Adipose tissue (tissue), 3 donors: Measurements from ENCODE around the gene MCM3. TPM values are rescaled to one million over a fixed set of nuclear protein-coding genes. Genes with fewer than 3 reads are reported as not detected.

ENCODE experiments used
- H3K27ac ChIP-seq: one replicate; pipeline ENCODE4 v1.5.1; 2013; ENCODE audit warnings: low read depth, low read length
- WGBS, 3 donors: extraction: QIAGEN DNeasy Blood & Tissue Kit; methylation state at CpG; one replicate each; pipeline ENCODE4 v1.1.7; 2013; 5-methylcytosine and 5-hydroxymethylcytosine counted together
- polyA plus RNA-seq, 3 donors: library from polyadenylated mRNA; stranded (reverse); fragments of 200-250 nt; gene quantifications; one replicate each; pipeline ENCODE4 v1.2.3, GENCODE V29; 2013
- donor health status: healthy with polysubstance abuse.
- donor health status: Bipolar disorder and iron deficiency.
- donor health status: healthy.

MCM3 gene
- polyA plus RNA-seq, 3 donors, result 12.8 to 22.6 (median 20.7) TPM

DNA sequence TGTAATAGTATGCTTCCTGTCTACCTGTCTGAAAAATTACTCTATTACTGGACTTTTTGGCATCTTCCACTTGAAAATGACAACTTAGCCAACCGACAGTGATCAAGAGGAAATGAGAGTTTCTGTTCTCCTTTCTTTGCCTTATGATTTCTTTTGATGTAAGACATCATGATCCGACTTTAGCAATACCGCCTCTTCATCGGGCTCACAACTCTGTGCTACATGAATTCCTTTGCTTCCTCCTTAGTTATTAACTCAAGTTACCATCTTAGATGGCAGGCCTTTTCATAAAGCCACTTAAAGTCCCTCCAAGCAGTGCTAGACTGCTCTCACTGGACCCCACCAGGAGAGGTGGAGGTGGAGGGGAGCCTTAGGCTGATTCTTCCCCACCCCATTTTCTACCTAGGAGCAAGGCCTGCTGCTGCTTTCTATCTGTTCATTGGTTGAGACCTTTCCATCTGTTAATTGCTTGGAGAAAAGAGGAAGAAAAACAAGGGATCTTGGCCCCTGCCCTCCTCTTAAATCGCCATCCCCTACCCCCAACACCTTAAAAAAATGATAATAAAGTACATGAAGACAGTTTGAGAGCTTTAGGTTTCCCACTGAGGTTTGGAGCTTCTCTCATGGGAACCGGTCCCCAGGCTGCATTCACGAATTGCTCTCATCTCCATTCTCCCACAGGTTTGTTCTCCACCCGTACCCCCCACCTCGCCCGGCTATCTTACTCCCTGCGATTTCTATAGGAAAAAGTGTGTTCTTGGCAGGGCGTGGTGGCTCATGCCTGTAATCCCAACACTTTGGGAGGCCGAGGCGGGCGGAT is 21.6 kb upstream of the MCM3 start:
- H3K27ac ChIP-seq, result no peak overlapping the region
- 83 to 91% (median 87%) methylated on average over 15 of the region's 15 CpGs for WGBS, 3 donors

DNA sequence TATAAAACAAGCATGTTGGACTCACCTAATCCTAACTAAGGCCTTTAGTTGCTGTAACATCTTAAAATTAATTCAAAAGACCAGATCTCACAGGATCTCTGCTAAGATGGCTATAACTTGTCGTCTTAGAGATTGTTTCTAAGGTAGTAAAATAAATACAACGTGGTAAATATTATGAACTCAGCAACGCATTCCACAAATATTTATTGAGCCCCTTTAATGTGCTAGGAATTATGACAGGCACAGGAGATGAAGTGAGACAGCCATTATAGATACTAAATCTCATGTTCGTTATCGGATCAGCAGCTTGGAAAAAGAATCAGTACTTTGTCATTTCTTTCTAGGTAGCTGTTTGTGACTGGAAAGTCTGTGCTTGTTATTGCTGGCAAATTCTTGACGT is 20.9 kb upstream of the MCM3 start:
- WGBS, 3 donors, result 47 to 61% (median 51%) methylated on average over 6 of the region's 6 CpGs
- no peak overlapping the region for H3K27ac ChIP-seq

DNA sequence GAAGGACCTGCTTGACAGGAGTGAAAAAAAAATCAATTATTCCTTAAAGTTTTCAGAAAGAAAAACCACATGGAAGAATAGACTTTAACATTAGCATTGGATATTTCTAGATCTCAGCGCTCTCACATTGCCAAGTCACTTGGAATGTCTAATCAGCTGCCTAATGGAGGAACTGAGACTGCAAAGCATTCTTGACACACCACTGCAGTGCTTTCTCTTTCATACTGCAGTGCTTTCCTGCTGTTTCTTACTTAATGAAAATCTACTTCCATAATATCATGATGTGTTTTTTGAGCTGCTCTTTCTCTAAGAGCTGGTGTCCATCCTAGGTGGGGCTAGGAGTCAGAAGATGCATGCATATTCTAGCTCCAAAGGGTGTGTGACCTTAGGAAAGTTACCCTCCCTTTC is 20.4 kb upstream of the MCM3 start:
- no peak overlapping the region for H3K27ac ChIP-seq
- 42 to 45% (median 43%) methylated on average over 1 of the region's 1 CpG for WGBS, 3 donors

DNA sequence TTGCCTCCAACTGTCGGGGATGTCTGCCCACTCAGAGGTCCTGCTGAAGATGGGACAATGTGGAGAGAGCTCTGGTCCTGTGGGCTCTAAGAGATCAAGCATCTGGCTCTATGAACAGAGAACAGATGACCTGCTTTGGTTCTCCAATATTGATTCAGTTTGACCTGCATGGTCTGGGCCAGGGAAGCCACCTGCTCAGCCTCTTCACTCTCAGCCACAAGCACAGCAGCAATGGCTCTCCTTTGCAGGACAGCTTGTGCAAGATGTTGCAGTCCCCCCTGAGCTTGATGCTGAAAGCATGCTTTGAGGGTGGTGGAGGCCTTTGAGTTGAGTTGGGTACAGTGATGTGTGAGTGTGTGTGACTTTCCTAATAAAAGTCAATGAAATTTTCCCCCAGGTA is 18.6 kb upstream of the MCM3 start:
- H3K27ac ChIP-seq, result no peak overlapping the region
- whole genome bisulfite sequencing, 3 donors, result 89 to 100% (median 100%) methylated on average over 1 of the region's 1 CpG

DNA sequence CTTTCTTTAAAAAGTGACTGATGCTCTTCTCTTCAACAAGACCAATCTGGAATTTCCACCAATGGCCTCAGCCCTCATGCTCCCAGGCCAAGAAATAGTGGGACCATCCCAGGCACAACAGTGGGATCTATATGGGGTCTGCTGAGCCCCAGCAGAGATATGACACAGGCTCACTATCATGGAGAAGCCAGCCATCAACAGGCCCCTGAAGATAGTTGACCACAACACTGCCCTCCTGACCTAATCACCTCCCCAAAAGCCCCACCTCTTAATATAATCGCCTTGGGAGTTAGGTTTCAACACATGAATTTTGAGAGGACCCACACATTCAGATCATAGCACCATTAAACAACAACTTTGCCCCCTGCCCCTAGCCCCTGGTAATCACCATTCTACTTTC is 16.8 kb upstream of the MCM3 start:
- WGBS, 3 donors, result 81 to 91% (median 87%) methylated on average over 1 of the region's 1 CpG
- no peak overlapping the region for H3K27ac ChIP-seq

DNA sequence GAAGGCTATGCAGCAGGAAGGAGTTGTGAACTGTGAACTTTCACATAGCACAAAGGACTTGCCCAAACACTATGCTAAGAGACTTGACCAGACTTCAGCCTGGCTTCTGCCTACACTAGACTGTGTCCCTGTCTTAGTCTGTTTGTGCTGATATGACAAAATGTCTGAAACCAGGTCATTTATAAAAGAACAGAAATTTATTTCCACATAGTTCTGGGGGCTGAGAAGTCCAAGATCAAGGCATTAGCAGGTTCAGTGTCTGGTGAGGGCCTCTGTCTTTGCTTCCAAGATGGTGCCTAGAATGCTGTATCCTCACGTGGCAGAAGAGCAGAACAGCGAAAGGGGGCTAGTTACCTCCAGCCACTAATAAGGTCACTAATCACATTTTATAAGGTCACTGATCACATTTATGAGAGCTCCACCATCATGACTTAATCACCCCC is 16.0 kb upstream of the MCM3 start:
- no peak overlapping the region for H3K27ac ChIP-seq
- 94 to 98% (median 95%) methylated on average over 2 of the region's 2 CpGs for WGBS, 3 donors

DNA sequence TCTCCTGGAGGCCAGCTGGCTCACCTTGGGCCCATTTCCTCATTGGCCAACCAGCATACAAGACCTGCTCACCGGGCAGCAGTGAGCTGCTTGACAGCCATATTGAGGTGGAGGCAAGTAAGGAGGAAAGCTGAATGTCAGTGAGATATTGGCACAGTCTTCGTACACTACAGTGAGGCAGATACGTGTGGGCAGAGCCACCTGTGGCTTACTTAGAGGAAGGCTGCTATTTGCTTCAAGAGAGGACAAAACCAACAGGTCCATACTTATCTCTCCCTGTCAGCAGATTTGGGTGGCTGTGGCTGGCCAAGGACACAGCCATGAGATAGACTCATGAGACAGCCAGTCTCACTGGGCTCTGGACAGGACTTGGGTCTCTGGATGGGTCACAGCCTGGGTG is 15.1 kb upstream of the MCM3 start:
- no peak overlapping the region for H3K27ac ChIP-seq
- 75 to 94% (median 93%) methylated on average over 3 of the region's 3 CpGs for WGBS, 3 donors

DNA sequence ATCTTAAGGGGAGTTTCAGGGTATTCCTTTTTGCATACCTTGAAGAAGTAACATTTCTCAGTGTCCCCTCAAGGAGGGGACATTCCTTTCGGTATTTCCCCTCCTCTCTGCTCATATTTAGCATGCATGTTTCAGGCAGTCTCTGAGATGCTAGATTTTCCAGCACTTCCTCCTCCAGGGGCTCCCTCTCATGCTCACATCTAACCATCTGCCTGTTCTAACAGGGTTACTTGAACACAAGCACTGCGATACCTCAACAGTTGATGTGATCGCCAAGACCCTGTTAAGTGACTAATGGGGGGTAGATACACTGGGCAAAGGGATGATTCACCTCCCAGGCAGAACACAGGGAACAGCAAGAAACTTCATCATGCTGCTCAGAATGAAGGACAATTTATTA is 12.9 kb upstream of the MCM3 start:
- H3K27ac ChIP-seq, result no peak overlapping the region
- WGBS, 3 donors, result 77 to 96% (median 89%) methylated on average over 3 of the region's 3 CpGs

DNA sequence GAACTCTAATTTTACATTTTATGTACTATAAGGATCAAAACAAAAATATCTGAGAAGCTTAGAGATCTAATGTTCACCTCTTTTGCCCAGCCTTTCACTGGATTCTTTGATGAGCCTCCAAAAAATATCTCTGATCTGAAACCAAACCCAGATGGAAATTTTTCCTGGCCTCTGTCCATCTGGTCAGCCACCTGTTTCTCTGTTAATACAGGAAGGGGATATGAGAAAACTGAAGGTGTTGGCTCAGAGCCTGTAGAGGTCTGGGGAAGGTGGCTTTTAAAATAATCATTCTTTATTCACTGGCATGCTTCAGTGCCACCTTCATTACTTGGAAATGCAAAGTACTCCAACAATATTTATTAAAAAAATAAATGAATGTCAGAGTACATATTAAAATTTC is 8.5 kb upstream of the MCM3 start:
- H3K27ac ChIP-seq, result no peak overlapping the region

DNA sequence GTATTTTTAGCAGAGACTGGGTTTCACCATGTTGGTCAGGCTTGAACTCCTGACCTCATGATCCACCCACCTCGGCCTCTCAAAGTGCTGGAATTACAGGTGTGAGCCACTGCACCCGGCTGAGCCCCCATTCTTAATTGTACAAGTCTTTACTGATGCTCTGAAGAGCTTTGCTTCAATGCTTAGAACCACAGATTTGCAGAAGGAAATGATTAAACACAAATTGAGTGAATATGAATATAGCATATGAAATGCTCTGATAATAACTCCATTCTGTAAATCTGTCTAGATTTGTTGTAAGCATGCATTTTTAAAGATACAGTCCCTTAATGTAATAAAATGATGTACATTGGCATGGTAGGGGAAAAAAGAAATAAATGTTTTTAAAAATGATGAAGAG is 4.3 kb upstream of the MCM3 start:
- 63 to 93% (median 66%) methylated on average over 2 of the region's 2 CpGs for WGBS, 3 donors
- no peak overlapping the region for H3K27ac ChIP-seq

DNA sequence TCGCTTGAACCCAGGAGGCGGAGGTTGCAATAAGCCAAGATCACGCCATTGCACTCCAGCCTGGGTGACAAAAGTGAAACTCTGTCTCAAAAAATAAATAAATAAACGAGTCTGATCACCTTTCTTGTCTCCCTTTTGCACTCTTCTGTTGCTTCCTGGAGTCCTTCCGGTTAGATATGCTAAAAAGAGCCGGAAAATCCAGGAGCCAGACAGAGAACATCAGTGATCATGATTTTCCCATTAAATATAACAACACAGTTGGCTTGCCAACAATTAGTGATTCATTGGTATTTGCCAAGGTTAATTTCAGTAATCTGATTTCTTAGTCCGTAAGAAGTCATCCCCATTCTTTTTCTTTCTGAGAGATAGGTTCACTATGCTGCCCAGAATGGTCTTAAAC is 3.7 kb upstream of the MCM3 start:
- H3K27ac ChIP-seq, result no peak overlapping the region
- 80 to 84% (median 84%) methylated on average over 7 of the region's 7 CpGs for WGBS, 3 donors

DNA sequence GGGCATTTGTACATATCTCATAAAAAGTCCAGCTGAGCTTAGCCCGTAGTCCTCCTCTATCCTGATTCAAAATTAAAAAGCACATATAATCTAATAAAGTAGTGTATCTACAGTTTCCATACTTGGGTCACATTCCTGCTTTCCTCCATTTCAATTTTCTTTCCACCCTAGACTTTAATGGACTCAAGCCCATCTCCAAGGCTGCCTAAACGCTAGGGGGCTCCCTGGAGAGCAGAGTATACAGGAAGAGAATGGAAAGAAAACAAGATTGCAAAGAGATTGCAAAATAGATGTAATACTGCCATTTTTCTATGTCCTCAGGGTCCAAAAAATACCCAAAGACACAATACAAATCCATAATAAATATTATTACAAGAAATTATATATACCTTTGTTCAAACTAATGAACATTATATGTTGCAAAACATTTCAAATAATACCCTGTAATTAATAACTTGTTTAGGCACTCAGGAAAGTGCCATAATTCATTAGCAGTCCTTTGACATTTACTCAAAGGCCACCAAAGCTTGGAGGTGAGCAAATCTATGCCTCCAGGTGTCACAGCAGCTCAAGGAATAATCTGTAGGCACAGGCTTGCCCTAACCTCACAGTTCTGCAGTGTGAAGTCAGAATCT is 2.4 kb upstream of the MCM3 start:
- H3K27ac ChIP-seq, result no peak overlapping the region
- WGBS, 3 donors, result 17 to 27% (median 23%) methylated on average over 2 of the region's 2 CpGs

DNA sequence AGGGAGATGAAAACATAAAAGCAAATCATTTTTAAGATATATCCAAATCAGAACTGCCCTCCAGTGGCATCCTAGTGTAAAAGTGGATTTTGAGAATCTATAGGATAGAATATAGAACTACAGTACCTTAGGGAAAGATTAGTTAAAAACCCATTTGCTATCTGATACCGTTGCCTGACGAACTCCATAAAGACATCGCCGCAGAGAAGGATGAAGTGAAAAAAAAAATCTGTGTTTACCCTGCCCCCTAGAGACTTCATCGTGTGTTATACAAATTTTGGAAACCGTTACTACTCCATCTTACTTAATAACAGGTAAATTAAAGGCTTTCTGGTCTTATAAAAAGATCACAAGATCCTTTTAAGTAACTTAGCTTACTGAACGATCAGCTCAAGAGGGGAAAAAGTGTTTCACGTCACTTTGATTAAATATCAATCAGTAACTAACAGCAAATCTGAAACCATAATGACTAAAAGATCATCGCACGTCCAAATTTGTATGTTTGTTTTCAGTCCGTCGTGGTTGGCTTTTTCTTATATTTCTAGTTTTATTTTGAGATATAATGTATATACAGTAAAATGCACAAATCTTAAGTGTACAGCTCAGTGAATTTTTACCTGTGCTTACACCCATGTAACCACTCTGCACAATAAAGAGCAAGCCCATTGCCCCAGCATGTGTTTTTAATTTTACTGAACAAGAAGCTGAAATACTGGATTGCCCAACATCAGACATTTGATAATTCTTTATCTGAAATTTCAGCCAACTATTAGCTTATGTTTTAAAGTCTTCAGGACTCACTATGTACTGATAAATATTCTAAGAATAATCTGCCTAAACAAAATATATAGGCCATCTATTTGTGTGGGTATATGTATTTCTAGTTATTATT is 881 bp upstream of the MCM3 start:
- 8 to 19% (median 13%) methylated on average over 12 of the region's 12 CpGs for WGBS, 3 donors
- H3K27ac ChIP-seq, result no peak overlapping the region

DNA sequence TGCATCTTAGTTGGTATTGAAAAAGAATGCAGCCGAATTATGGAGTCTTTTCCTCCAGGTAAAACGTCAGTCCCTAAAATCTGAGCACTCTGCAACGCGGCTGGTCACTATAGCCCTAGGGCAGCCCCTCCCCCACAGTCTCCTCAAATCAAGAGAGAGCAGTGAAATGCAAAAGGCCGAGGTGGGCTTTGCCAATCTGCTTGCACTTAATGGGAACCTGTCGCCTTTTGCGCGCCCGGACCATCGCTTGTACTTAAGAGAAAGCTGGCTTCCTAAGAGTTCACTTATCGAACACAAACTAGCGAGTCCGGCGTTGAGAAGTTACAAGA is 447 bp downstream of the MCM3 start:
- WGBS, 3 donors, result 0 to 1% (median 0%) methylated on average over 14 of the region's 14 CpGs
- no peak overlapping the region for H3K27ac ChIP-seq

DNA sequence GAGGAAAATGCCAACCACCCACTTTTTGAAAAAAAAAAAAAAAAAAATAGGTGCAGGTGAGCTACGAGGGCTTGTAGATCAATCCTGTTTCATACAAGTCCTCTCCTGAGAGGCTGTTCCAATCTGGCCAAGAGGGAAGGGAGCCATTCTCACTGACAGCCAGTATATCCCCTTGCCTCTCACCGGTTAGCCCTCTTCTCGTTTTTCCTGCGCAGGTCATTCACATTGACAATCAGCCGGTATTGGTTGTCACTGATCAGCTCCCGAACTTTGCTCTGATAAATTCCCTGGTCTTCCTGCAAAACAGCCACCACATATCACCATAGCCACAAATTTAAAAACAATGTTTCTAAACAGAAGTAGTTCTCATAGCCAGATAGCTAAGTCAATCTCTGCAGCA is 1.4 kb downstream of the MCM3 start:
- WGBS, 3 donors, result 66 to 75% (median 69%) methylated on average over 6 of the region's 6 CpGs

DNA sequence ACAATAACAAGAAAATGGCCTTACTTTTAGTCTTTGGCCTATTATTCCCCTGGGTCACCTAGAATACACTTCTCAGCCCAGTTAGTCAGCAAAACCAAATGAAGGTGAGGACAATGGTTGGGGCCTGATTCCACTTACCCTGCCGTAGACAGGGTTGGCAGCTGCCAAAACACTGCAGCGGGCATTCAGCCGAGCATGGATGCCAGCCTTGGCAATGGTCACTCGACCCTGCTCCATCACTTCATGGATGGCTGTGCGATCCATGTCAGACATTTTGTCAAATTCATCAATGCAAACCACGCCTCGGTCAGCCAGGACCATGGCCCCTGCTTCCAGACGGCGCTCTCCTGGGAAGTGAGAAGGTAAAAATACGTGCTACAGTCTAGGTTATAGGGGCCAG is 8.4 kb downstream of the MCM3 start:
- 92 to 96% (median 94%) methylated on average over 10 of the region's 10 CpGs for WGBS, 3 donors
- no peak overlapping the region for H3K27ac ChIP-seq

More for the DNA sequence above, 1.4 kb downstream of the MCM3 start:
- H3K27ac ChIP-seq, result no peak overlapping the region

DNA sequence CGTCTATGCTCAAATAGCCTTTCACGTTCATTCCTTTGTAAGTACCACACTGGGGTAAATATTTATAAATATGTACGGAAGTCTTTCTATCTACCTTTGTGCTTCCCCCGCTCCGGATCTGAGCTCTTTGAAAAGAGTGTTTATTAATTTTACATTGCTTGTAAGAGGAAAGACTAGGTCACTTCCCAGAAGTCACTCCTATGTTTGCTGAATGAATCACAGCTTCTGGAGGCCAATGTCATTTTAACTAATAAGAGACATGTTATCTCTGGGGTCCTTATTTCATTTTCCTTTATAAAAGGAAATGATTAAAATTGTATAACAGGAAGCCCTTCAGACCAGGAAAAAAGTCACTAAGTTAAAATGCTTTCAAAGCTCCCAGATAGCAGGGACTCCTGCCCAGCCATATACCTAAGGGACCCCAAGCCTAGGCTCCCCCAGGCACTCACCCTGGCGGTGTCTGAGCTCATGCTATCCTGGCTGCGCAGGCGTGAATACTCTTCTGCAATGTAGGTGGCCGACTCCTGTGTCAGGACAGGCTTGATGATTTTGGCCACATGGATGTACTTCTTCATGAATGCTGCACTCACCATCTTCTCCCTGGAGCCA is 12.6 kb downstream of the MCM3 start:
- H3K27ac ChIP-seq, result no peak overlapping the region
- WGBS, 3 donors, result 70 to 84% (median 83%) methylated on average over 9 of the region's 9 CpGs

DNA sequence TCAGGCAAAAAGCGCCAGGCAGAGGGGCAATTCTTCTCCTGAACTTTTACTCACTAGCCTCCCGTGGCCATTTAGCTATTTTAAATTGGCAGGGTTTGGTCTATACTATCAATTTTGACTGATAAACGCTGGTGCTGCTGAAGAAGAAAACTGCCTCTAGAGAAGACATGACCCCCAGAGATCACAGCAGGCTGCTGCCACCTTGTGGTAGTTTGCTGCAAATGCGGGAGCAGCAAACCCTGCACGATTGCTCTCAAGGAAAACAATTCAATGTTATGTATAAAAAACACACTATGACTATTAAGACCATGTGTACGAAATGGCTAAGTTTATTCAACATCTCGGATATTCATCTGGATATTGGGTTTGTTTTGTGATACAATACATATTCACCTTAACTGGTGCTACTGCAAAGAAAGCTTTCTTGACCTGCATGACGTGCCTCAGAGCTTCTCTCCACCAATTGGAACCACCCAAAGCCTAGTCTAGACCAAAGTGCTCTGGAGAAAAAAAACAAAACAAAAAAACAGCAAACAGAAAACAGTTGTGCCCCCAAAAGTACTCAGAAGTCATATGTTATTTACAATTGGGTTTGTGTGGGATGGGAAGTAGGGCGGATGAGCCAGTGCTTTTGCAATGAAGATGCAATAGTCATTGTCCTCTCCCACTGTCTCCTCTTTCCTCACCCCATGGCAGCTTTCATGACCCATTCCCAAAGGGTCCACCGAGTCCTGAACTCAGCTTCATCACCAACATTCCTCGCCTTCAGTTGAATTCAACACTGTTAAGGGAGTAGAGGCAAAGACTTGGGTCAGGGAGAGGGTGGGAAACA is 20.6 kb downstream of the MCM3 start:
- H3K27ac ChIP-seq, result no peak overlapping the region
- 46 to 51% (median 49%) methylated on average over 11 of the region's 11 CpGs for WGBS, 3 donors
